SK-N-SH (cell line): Measurements from ENCODE around the gene PDE4B. TPM values are rescaled to one million over a fixed set of nuclear protein-coding genes. Genes with fewer than 3 reads are reported as not detected.

Source experiments
- ELF1 ChIP-seq: IDR thresholded peaks from 2 replicates; pipeline ENCODE4 v1.4.0; 2012
- EP300 ChIP-seq, 2 experiments: IDR thresholded peaks; 2 replicates each; pipeline versions ENCODE4 v1.4.0 to v1.6.1; 2012; ENCODE audit warnings: borderline replicate concordance in 1 of 2, low read depth in 1 of 2, low read length in 1 of 2
- FOSL2 ChIP-seq: IDR thresholded peaks from 2 replicates; pipeline ENCODE4 v1.4.0; 2012; ENCODE audit warnings: low read depth, mild to moderate bottlenecking, moderate library complexity, borderline replicate concordance
- FOXJ3 ChIP-seq: sonication (generic); formaldehyde crosslinking; IDR thresholded peaks from 2 replicates; pipeline ENCODE4 v1.5.1; 2020; ENCODE audit warnings: mild to moderate bottlenecking, missing genetic modification reagents
- GABPA ChIP-seq: IDR thresholded peaks from 2 replicates; pipeline ENCODE4 v1.4.0; 2012; ENCODE audit warnings: low read depth, mild to moderate bottlenecking
- JUND ChIP-seq: IDR thresholded peaks from 2 replicates; pipeline ENCODE4 v1.4.0; 2012
- MEF2A ChIP-seq: IDR thresholded peaks from 2 replicates; pipeline ENCODE4 v1.4.0; 2012; ENCODE audit warnings: low read depth, borderline replicate concordance
- NFIC ChIP-seq: IDR thresholded peaks from 2 replicates; pipeline ENCODE4 v1.4.0; 2012; ENCODE audit warnings: borderline replicate concordance
- NRF1 ChIP-seq: IDR thresholded peaks from 2 replicates; pipeline ENCODE4 v1.6.1; 2012; ENCODE audit warnings: low read depth, mild to moderate bottlenecking, low read length
- POLR2AphosphoS5 ChIP-seq: IDR thresholded peaks from 2 replicates; pipeline ENCODE4 v1.6.1; 2012; ENCODE audit warnings: low read depth, low read length
- RFX5 ChIP-seq: IDR thresholded peaks from 2 replicates; pipeline ENCODE4 v1.6.1; 2012; ENCODE audit warnings: mild to moderate bottlenecking, improper control_type of control experiment, low read length
- RXRA ChIP-seq: IDR thresholded peaks from 2 replicates; pipeline ENCODE4 v1.4.0; 2012; ENCODE audit warnings: low read depth, mild to moderate bottlenecking, borderline replicate concordance
- SIN3A ChIP-seq: IDR thresholded peaks from 2 replicates; pipeline ENCODE4 v1.6.1; 2012; ENCODE audit warnings: low read depth, mild to moderate bottlenecking, low read length, moderate library complexity, borderline replicate concordance
- SMC3 ChIP-seq: IDR thresholded peaks from 2 replicates; pipeline ENCODE4 v1.6.1; 2012; ENCODE audit warnings: low read depth, low read length, improper control_type of control experiment
- TAF1 ChIP-seq: IDR thresholded peaks from 2 replicates; pipeline ENCODE4 v1.6.1; 2012; ENCODE audit warnings: low read depth, mild to moderate bottlenecking, low read length, moderate library complexity, borderline replicate concordance
- TEAD4 ChIP-seq: IDR thresholded peaks from 2 replicates; pipeline ENCODE4 v1.4.0; 2012; ENCODE audit warnings: mild to moderate bottlenecking, borderline replicate concordance; ENCODE audit not compliant: insufficient read depth
- USF1 ChIP-seq: IDR thresholded peaks from 2 replicates; pipeline ENCODE4 v1.4.0; 2012; ENCODE audit warnings: low read depth, borderline replicate concordance
- polyA plus RNA-seq, 3 experiments: library from polyadenylated mRNA; depleted of rRNA; stranded (reverse); fragments of >200 nt; gene quantifications; 2 replicates each; pipeline ENCODE4 v1.2.3, GENCODE V29; 2012
- TF ChIP-seq, protein P1 (sequence below): IDR thresholded peaks from 2 replicates; pipeline ENCODE4 v1.4.0; 2012; ENCODE audit warnings: low read depth, borderline replicate concordance
- TF ChIP-seq, protein P2 (sequence below): fragments of 200-600 bp; sonication (generic); IDR thresholded peaks from 2 replicates; pipeline ENCODE4 v1.6.1; 2017; ENCODE audit warnings: antibody characterized with exemption, mild to moderate bottlenecking, moderate library complexity
- TF ChIP-seq, protein P3 (sequence below): fragments of 150-350 bp; IDR thresholded peaks from 2 replicates; pipeline ENCODE4 v1.6.1; 2016; ENCODE audit warnings: mild to moderate bottlenecking, low read depth, low read length
- TF ChIP-seq, protein P4 (sequence below): fragments of 150-350 bp; IDR thresholded peaks from 2 replicates; pipeline ENCODE4 v1.6.1; 2017; ENCODE audit warnings: antibody characterized with exemption, low read length, low read depth, borderline replicate concordance
- TF ChIP-seq, protein P5 (sequence below): IDR thresholded peaks from 2 replicates; pipeline ENCODE4 v1.4.0; 2012; ENCODE audit warnings: low read depth

PDE4B gene
- polyA plus RNA-seq, 1 of the 3 experiments (the other 2 are of a cell fraction): 1.9 TPM

- TF ChIP-seq, protein P1, sequence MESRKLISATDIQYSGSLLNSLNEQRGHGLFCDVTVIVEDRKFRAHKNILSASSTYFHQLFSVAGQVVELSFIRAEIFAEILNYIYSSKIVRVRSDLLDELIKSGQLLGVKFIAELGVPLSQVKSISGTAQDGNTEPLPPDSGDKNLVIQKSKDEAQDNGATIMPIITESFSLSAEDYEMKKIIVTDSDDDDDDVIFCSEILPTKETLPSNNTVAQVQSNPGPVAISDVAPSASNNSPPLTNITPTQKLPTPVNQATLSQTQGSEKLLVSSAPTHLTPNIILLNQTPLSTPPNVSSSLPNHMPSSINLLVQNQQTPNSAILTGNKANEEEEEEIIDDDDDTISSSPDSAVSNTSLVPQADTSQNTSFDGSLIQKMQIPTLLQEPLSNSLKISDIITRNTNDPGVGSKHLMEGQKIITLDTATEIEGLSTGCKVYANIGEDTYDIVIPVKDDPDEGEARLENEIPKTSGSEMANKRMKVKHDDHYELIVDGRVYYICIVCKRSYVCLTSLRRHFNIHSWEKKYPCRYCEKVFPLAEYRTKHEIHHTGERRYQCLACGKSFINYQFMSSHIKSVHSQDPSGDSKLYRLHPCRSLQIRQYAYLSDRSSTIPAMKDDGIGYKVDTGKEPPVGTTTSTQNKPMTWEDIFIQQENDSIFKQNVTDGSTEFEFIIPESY: no peak
- TF ChIP-seq TEAD4 (peak; percentile 57; the same call in 1 of the 2 replicates), POLR2AphosphoS5 (no peak), GABPA (no peak), MEF2A (no peak), NRF1 (no peak), FOSL2 (peak; percentile 37; the same call in 1 of the 2 replicates), JUND (peak; percentile 52), ELF1 (0 out of 2 replicates have a peak, but pooled peaks have one; percentile 9), NFIC (peak; percentile 39), RFX5 (no peak), RXRA (no peak), TAF1 (no peak), SIN3A (no peak), SMC3 (no peak), FOXJ3 (no peak; the same call in 1 of the 2 replicates), USF1 (no peak), EP300 (IDR thresholded peaks at IDR 0.05; ENCODE audit: borderline replicate concordance in 1 of 2, low read depth in 1 of 2, low read length in 1 of 2) (peak; percentile 68 to 69; a peak in 3 of 4 replicates)
- TF ChIP-seq, protein P2, sequence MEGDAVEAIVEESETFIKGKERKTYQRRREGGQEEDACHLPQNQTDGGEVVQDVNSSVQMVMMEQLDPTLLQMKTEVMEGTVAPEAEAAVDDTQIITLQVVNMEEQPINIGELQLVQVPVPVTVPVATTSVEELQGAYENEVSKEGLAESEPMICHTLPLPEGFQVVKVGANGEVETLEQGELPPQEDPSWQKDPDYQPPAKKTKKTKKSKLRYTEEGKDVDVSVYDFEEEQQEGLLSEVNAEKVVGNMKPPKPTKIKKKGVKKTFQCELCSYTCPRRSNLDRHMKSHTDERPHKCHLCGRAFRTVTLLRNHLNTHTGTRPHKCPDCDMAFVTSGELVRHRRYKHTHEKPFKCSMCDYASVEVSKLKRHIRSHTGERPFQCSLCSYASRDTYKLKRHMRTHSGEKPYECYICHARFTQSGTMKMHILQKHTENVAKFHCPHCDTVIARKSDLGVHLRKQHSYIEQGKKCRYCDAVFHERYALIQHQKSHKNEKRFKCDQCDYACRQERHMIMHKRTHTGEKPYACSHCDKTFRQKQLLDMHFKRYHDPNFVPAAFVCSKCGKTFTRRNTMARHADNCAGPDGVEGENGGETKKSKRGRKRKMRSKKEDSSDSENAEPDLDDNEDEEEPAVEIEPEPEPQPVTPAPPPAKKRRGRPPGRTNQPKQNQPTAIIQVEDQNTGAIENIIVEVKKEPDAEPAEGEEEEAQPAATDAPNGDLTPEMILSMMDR: no peak
- TF ChIP-seq, protein P3, sequence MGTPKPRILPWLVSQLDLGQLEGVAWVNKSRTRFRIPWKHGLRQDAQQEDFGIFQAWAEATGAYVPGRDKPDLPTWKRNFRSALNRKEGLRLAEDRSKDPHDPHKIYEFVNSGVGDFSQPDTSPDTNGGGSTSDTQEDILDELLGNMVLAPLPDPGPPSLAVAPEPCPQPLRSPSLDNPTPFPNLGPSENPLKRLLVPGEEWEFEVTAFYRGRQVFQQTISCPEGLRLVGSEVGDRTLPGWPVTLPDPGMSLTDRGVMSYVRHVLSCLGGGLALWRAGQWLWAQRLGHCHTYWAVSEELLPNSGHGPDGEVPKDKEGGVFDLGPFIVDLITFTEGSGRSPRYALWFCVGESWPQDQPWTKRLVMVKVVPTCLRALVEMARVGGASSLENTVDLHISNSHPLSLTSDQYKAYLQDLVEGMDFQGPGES: no peak
- TF ChIP-seq, protein P4, sequence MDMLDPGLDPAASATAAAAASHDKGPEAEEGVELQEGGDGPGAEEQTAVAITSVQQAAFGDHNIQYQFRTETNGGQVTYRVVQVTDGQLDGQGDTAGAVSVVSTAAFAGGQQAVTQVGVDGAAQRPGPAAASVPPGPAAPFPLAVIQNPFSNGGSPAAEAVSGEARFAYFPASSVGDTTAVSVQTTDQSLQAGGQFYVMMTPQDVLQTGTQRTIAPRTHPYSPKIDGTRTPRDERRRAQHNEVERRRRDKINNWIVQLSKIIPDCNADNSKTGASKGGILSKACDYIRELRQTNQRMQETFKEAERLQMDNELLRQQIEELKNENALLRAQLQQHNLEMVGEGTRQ: no peak
- TF ChIP-seq, protein P5, sequence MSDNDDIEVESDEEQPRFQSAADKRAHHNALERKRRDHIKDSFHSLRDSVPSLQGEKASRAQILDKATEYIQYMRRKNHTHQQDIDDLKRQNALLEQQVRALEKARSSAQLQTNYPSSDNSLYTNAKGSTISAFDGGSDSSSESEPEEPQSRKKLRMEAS: no peak
Measured at GRCh38 chr1:66182551-66183178, 390.0 kb downstream of the PDE4B start (continued).
